ENCODE measurements around the gene SC5D.

Gene SC5D

GRCh38 chr11:121292495-121293287 lies at the start of gene SC5D:
TSS of gene SC5D (plus strand) at chr11:121292771. CDS start at chr11:121303376, 10,605 bp downstream.
- DNase-seq (ENCODE audit: low spot score) = peak; percentile 93

- DNase-seq (ENCODE audit: low spot score) = no peak
Measured at GRCh38 chr11:121244884-121245283, 47.7 kb upstream of the SC5D start.

GRCh38 chr11:121246021-121246768 lies 46.4 kb upstream of the SC5D start:
- no peak for DNase-seq (ENCODE audit: low spot score)

- DNase-seq (ENCODE audit: low spot score) = no peak
Measured at GRCh38 chr11:121246769-121247035, 45.9 kb upstream of the SC5D start.

- DNase-seq (ENCODE audit: low spot score) = no peak
Measured at GRCh38 chr11:121248496-121248895, 44.1 kb upstream of the SC5D start.

GRCh38 chr11:121249039-121249663 lies 43.4 kb upstream of the SC5D start:
- peak; percentile 59 for DNase-seq (ENCODE audit: low spot score)

- DNase-seq (ENCODE audit: low spot score) = no peak
Measured at GRCh38 chr11:121250843-121251242, 41.7 kb upstream of the SC5D start.

GRCh38 chr11:121253951-121254350 lies 38.6 kb upstream of the SC5D start:
- DNase-seq (ENCODE audit: low spot score) = no peak

- DNase-seq (ENCODE audit: low spot score) = no peak
Measured at GRCh38 chr11:121254756-121255155, 37.8 kb upstream of the SC5D start.

GRCh38 chr11:121255473-121256125 lies 37.0 kb upstream of the SC5D start:
- DNase-seq (ENCODE audit: low spot score) = no peak

GRCh38 chr11:121257289-121257688 lies 35.3 kb upstream of the SC5D start:
- no peak for DNase-seq (ENCODE audit: low spot score)

- no peak for DNase-seq (ENCODE audit: low spot score)
Measured at GRCh38 chr11:121257976-121258375, 34.6 kb upstream of the SC5D start.

- DNase-seq (ENCODE audit: low spot score) = no peak
Measured at GRCh38 chr11:121265586-121265985, 27.0 kb upstream of the SC5D start.

GRCh38 chr11:121268581-121268980 lies 24.0 kb upstream of the SC5D start:
- DNase-seq (ENCODE audit: low spot score) = no peak

- DNase-seq (ENCODE audit: low spot score) = no peak
Measured at GRCh38 chr11:121270001-121270678, 22.4 kb upstream of the SC5D start.

GRCh38 chr11:121274332-121274991 lies 18.1 kb upstream of the SC5D start:
- DNase-seq (ENCODE audit: low spot score) = no peak

GRCh38 chr11:121281698-121282097 lies 10.9 kb upstream of the SC5D start:
- no peak for DNase-seq (ENCODE audit: low spot score)

GRCh38 chr11:121282386-121282785 lies 10.2 kb upstream of the SC5D start:
- no peak for DNase-seq (ENCODE audit: low spot score)

GRCh38 chr11:121282886-121283502 lies 9.6 kb upstream of the SC5D start:
- DNase-seq (ENCODE audit: low spot score) = no peak

- no peak for DNase-seq (ENCODE audit: low spot score)
Measured at GRCh38 chr11:121291319-121291718, 1.3 kb upstream of the SC5D start.

GRCh38 chr11:121291896-121292494 lies 576 bp upstream of the SC5D start:
- peak; percentile 25 for DNase-seq (ENCODE audit: low spot score)
